Measurements from ENCODE around the gene ABCA5. TPM values are rescaled to one million over a fixed set of nuclear protein-coding genes. Genes with fewer than 3 reads are reported as not detected.

Gene ABCA5
- total RNA-seq, 1 experiment from 2014 or later = 4.5 TPM

- TF ChIP-seq CTCF (conservative IDR thresholded peaks at IDR 0.05) = no peak
- no peaks in the 10 kb centered on the region for H3K4me1 ChIP-seq (ENCODE audit: insufficient read depth, low read length)
- H3K36me3 Mint-ChIP-seq (ENCODE audit: insufficient read depth in 1 of 3, low read depth in 3 of 3) = peaks cover 0 to 3% (median 0%) of the 10 kb centered on the region in 3 experiments; a peak in 1 of 7 replicates
- H3K79me1 ChIP-seq (ENCODE audit: insufficient read depth, low read depth, low read length, poor library complexity, severe bottlenecking) = no peaks in the 10 kb centered on the region
- no peak overlapping the region for H2AK5ac ChIP-seq (ENCODE audit: insufficient read length, low read length)
- H2BK20ac ChIP-seq (ENCODE audit: low read depth, low read length, poor library complexity, severe bottlenecking) = no peak overlapping the region
- H2BK15ac ChIP-seq (ENCODE audit: low read depth, low read length) = no peak overlapping the region
- H4K91ac ChIP-seq (ENCODE audit: insufficient read length, low read depth, low read length) = no peak overlapping the region
- no peaks in the 10 kb centered on the region for H3K9me3 Mint-ChIP-seq
- no peak overlapping the region for H3K23ac ChIP-seq (ENCODE audit: insufficient read length, low read depth, low read length)
- no peak overlapping the region for H3K4me3 Mint-ChIP-seq
- no peak overlapping the region for H3K4me2 ChIP-seq (ENCODE audit: insufficient read depth, insufficient read length, low read length)
- no peak overlapping the region for H2AFZ ChIP-seq (ENCODE audit: low read length)
- H4K20me1 ChIP-seq (ENCODE audit: control insufficient read depth, insufficient read depth, insufficient read length) = no peaks in the 10 kb centered on the region
- DNase-seq = no peak
- H2BK120ac ChIP-seq (ENCODE audit: low read depth, low read length, poor library complexity, severe bottlenecking) = no peak overlapping the region
- H3T11ph ChIP-seq (ENCODE audit: low read length) = no peak overlapping the region
- no peak overlapping the region for H2BK12ac ChIP-seq (ENCODE audit: insufficient read length, low read depth, low read length)
- no peaks in the 10 kb centered on the region for H3K27me3 Mint-ChIP-seq (ENCODE audit: low read depth)
- H3K4ac ChIP-seq (ENCODE audit: low read depth, low read length) = no peak overlapping the region
- H3K23me2 ChIP-seq (ENCODE audit: insufficient read length, low read depth, low read length, poor library complexity, severe bottlenecking) = no peaks in the 10 kb centered on the region
- H3K9me3 ChIP-seq (ENCODE audit: control insufficient read depth, low read depth, low read length) = no peaks in the 10 kb centered on the region
- no peak overlapping the region for H3K27ac Mint-ChIP-seq
- no peak overlapping the region for H3K27ac ChIP-seq (ENCODE audit: insufficient read length, low read depth, low read length)
- no peak overlapping the region for H3K56ac ChIP-seq (ENCODE audit: insufficient read length, low read depth, low read length)
- H3K18ac ChIP-seq (ENCODE audit: insufficient read length, low read depth, low read length) = no peak overlapping the region
- no peak overlapping the region for H3K14ac ChIP-seq (ENCODE audit: insufficient read depth, low read length)
- WGBS (ENCODE audit: extremely low coverage, insufficient read length, low lambda C conversion rate) = no CpG with 5 or more reads among the region's 7 CpGs
- H3K4me1 Mint-ChIP-seq = no peaks in the 10 kb centered on the region
- H3K9ac ChIP-seq (ENCODE audit: extremely low read depth, insufficient read length, low read length) = no peak overlapping the region
- H4K5ac ChIP-seq (ENCODE audit: insufficient read length, low read depth, low read length) = no peak overlapping the region
- H4K8ac ChIP-seq (replicated peaks; ENCODE audit: insufficient read length, low read depth, low read length) = no peak overlapping the region
- no peak overlapping the region for H2BK5ac ChIP-seq (ENCODE audit: insufficient read length, low read length)
- H3K79me2 ChIP-seq (ENCODE audit: insufficient read depth, low read length) = no peaks in the 10 kb centered on the region
- H3K27me3 ChIP-seq (ENCODE audit: insufficient read depth, low read length) = no peaks in the 10 kb centered on the region
Measured at GRCh38 chr17:69271023-69271422, 55.9 kb downstream of the ABCA5 start.

Measured in H9 (cell line).